H54 (cell line): ENCODE results near the gene KRTAP10-1.
"Not testable (repeated sequence)": the region's sequence is repeated elsewhere in the genome, so short reads cannot be mapped to it uniquely, and the experiment has no call there.

Experiments
- DNase-seq: peaks from one replicate; pipeline ENCODE4 v3.0.0; 2011; ENCODE audit warnings: low spot score, mixed read lengths; ENCODE audit not compliant: insufficient read length
- FAIRE-seq: peaks from 3 replicates; lab custom pipeline; 2011; peaks lifted over from hg19 to GRCh38; lab: Jason Lieb, UNC
- POLR2A ChIP-seq: IDR thresholded peaks from 2 replicates; pipeline ENCODE4 v1.6.1; 2011; ENCODE audit warnings: low read depth, mild to moderate bottlenecking, low read length

The KRTAP10-1 gene

GRCh38 chr21:44566403-44566802, 26.4 kb upstream of the KRTAP10-1 start:
- DNase-seq (no peak), FAIRE-seq (no peak)
- TF ChIP-seq POLR2A, result no peak

GRCh38 chr21:44564886-44565598, 25.0 kb upstream of the KRTAP10-1 start:
- no peak for TF ChIP-seq POLR2A
- no peak for FAIRE-seq
- DNase-seq, result no peak

GRCh38 chr21:44564099-44564498, 24.1 kb upstream of the KRTAP10-1 start:
- no peak for FAIRE-seq
- no peak for TF ChIP-seq POLR2A
- DNase-seq, result no peak

GRCh38 chr21:44558695-44559094, 18.7 kb upstream of the KRTAP10-1 start, which contains the start of gene KRTAP10-3:
Gene KRTAP10-3 (minus strand): TSS chr21:44558795. CDS start chr21:44558715, 80 bp downstream.
- FAIRE-seq (no peak), DNase-seq (no peak)

GRCh38 chr21:44558329-44558675, 18.3 kb upstream of the KRTAP10-1 start:
- not testable (repeated sequence) for DNase-seq, FAIRE-seq

More at GRCh38 chr21:44558695-44559094, 18.7 kb upstream of the KRTAP10-1 start, which contains the start of gene KRTAP10-3:
- no peak for TF ChIP-seq POLR2A

- FAIRE-seq (no peak), DNase-seq (no peak)
- TF ChIP-seq POLR2A, result no peak
These were observed 17.7 kb upstream of the KRTAP10-1 start for GRCh38 chr21:44557491-44558328.

- FAIRE-seq (no peak), DNase-seq (no peak)
- no peak for TF ChIP-seq POLR2A
These were observed 16.9 kb upstream of the KRTAP10-1 start for GRCh38 chr21:44556879-44557278.

GRCh38 chr21:44555200-44555875, 15.3 kb upstream of the KRTAP10-1 start:
- FAIRE-seq, result no peak

GRCh38 chr21:44552681-44553080, 12.7 kb upstream of the KRTAP10-1 start:
- TF ChIP-seq POLR2A, result no peak
- FAIRE-seq (no peak), DNase-seq (no peak)

More at GRCh38 chr21:44555200-44555875, 15.3 kb upstream of the KRTAP10-1 start:
- no peak for TF ChIP-seq POLR2A
- no peak for DNase-seq

GRCh38 chr21:44552136-44552535, 12.1 kb upstream of the KRTAP10-1 start:
- TF ChIP-seq POLR2A, result no peak
- FAIRE-seq (no peak), DNase-seq (no peak)

GRCh38 chr21:44551340-44551961, 11.5 kb upstream of the KRTAP10-1 start, which contains the start of gene KRTAP10-2:
Gene KRTAP10-2 (minus strand): TSS chr21:44551505. CDS start chr21:44551458, 47 bp downstream.
- no peak for TF ChIP-seq POLR2A
- no peak for DNase-seq
- no peak for FAIRE-seq

- no peak for TF ChIP-seq POLR2A
- no peak for DNase-seq
- FAIRE-seq, result no peak
These were observed 10.8 kb upstream of the KRTAP10-1 start for GRCh38 chr21:44550807-44551206.

GRCh38 chr21:44550285-44550684, 10.3 kb upstream of the KRTAP10-1 start:
- FAIRE-seq, result not testable (repeated sequence)

GRCh38 chr21:44549525-44550211, 9.7 kb upstream of the KRTAP10-1 start:
- no peak for DNase-seq
- no peak for FAIRE-seq
- no peak for TF ChIP-seq POLR2A

More at GRCh38 chr21:44550285-44550684, 10.3 kb upstream of the KRTAP10-1 start:
- not testable (repeated sequence) for DNase-seq
